GM12878 (cell line): ENCODE measurements around the gene RETREG2. TPM values are rescaled to one million over a fixed set of nuclear protein-coding genes. Genes with fewer than 3 reads are reported as not detected.

Experiments used
- ATAC-seq: fragments of 200-7000 bp; cut with Tn5 transposase; 3 replicates; pipeline ENCODE4 v1.9.1; 2020; ENCODE audit warnings: mild to moderate bottlenecking, moderate library complexity
- BruUV-seq: library from RNA; stranded (reverse); fragments of 400-500 nt; replicated peaks from 2 replicates; lab custom pipeline; 2021; lab: Mats Ljungman, UMichigan
- CTCF ChIA-PET: fragments of 300-600 bp; sonication (Branson Sonifier 250); formaldehyde crosslinking; extraction: SDS; loops from one replicate; lab custom pipeline; 2021; ENCODE audit warnings: inconsistent platforms; lab: Yijun Ruan, JAX
- POLR2A ChIA-PET: fragments of 350-600 bp; formaldehyde crosslinking; extraction: SDS; loops from one replicate; lab custom pipeline; 2021; ENCODE audit warnings: inconsistent platforms; lab: Charles Lee
- RAD21 ChIA-PET: fragments of 300-600 bp; sonication (Branson Sonifier 250); formaldehyde crosslinking; loops from one replicate; lab custom pipeline; 2023; ENCODE audit warnings: antibody characterized with exemption; ENCODE audit not compliant: unreplicated experiment; lab: Charles Lee
- SMC1A ChIA-PET: fragments of 300-600 bp; sonication (Branson Sonifier 250); formaldehyde crosslinking; loops from one replicate; lab custom pipeline; 2023; ENCODE audit not compliant: unreplicated experiment, uncharacterized antibody; lab: Charles Lee
- DNase-seq: peaks from one replicate; pipeline ENCODE4 v3.0.0-alpha.2; 2011; ENCODE audit warnings: low read depth, low spot score
- FAIRE-seq: peaks from 3 replicates; lab custom pipeline; 2011; peaks lifted over from hg19 to GRCh38; lab: Jason Lieb, UNC
- H2AFZ ChIP-seq: 2 replicates; pipeline ENCODE4 v1.6.0; 2011; ENCODE audit warnings: low read depth, low read length, control low read depth; ENCODE audit not compliant: control insufficient read depth
- H3K27ac ChIP-seq: 2 replicates; pipeline ENCODE4 v1.5.1; 2011; ENCODE audit warnings: control low read depth; ENCODE audit not compliant: control insufficient read depth, insufficient read depth
- H3K27me3 ChIP-seq, 2 experiments: replicated peaks in 1 of 2; 2 replicates each; pipeline versions ENCODE4 v1.6.0 to v1.6.1; 2011; ENCODE audit warnings: low read length in 1 of 2; ENCODE audit not compliant: control insufficient read depth in 2 of 2, insufficient read depth in 2 of 2
- H3K36me3 ChIP-seq, 2 experiments: 2 replicates each; pipeline ENCODE4 v1.5.1; 2011; ENCODE audit warnings: low read length in 1 of 2; ENCODE audit not compliant: control insufficient read depth in 2 of 2, insufficient read depth in 2 of 2
- H3K4me1 ChIP-seq: 2 replicates; pipeline ENCODE4 v1.6.1; 2011; ENCODE audit warnings: mild to moderate bottlenecking, low read length, moderate library complexity, mixed read lengths; ENCODE audit not compliant: control insufficient read depth, insufficient read depth
- H3K4me2 ChIP-seq: 2 replicates; pipeline ENCODE4 v1.6.0; 2011; ENCODE audit warnings: control low read depth; ENCODE audit not compliant: control insufficient read depth, insufficient read depth
- H3K4me3 ChIP-seq: fragments of 200-600 bp; sonication (generic); 2 replicates; pipeline ENCODE4 v1.5.1; 2016
- H3K79me2 ChIP-seq: 2 replicates; pipeline ENCODE4 v1.6.0; 2011; ENCODE audit warnings: low read length; ENCODE audit not compliant: control insufficient read depth, insufficient read depth
- H3K9ac ChIP-seq: 2 replicates; pipeline ENCODE4 v1.8.0; 2011; ENCODE audit warnings: low read length, control low read depth, mixed read lengths; ENCODE audit not compliant: control insufficient read depth, insufficient read depth
- H3K9me3 ChIP-seq: replicated peaks from 3 replicates; pipeline ENCODE4 v1.5.1; 2011; ENCODE audit warnings: mild to moderate bottlenecking, low read length; ENCODE audit not compliant: control insufficient read depth, insufficient read depth
- H4K20me1 ChIP-seq: 2 replicates; pipeline ENCODE4 v1.6.0; 2011; ENCODE audit not compliant: control insufficient read depth, insufficient read depth
- ATF3 ChIP-seq: IDR thresholded peaks from 2 replicates; pipeline ENCODE4 v1.6.1; 2011; ENCODE audit warnings: low read depth, mild to moderate bottlenecking, low read length, moderate library complexity, borderline replicate concordance; ENCODE audit errors: extremely low read depth
- HDGF ChIP-seq: fragments of 450-650 bp; IDR thresholded peaks from 2 replicates; pipeline ENCODE4 v1.6.1; 2016; ENCODE audit warnings: antibody characterized with exemption
- MEF2B ChIP-seq: fragments of 450-650 bp; IDR thresholded peaks from 2 replicates; pipeline ENCODE4 v1.6.1; 2018; ENCODE audit warnings: mild to moderate bottlenecking, moderate library complexity; ENCODE audit not compliant: partially characterized antibody, poor library complexity, severe bottlenecking
- NBN ChIP-seq: fragments of 450-650 bp; IDR thresholded peaks from 2 replicates; pipeline ENCODE4 v1.6.1; 2016
- POLR2A ChIP-seq: IDR thresholded peaks from 2 replicates; pipeline ENCODE4 v1.6.1; 2011; ENCODE audit warnings: low read depth, mild to moderate bottlenecking, low read length
- RBBP5 ChIP-seq: fragments of 200-600 bp; sonication (generic); conservative IDR thresholded peaks from 2 replicates; pipeline ENCODE4 v1.6.1; 2016
- SPI1 ChIP-seq: IDR thresholded peaks from 2 replicates; pipeline ENCODE4 v1.6.1; 2011; ENCODE audit warnings: low read depth, mild to moderate bottlenecking, low read length, moderate library complexity, borderline replicate concordance; ENCODE audit not compliant: insufficient read depth
- TAF1 ChIP-seq: IDR thresholded peaks from 2 replicates; pipeline ENCODE4 v1.6.1; 2011; ENCODE audit warnings: mild to moderate bottlenecking, low read depth, low read length, borderline replicate concordance
- ZZZ3 ChIP-seq: IDR thresholded peaks from 2 replicates; pipeline ENCODE4 v1.6.1; 2011; ENCODE audit warnings: low read depth; ENCODE audit not compliant: control insufficient read depth, insufficient read length
- WGBS: methylation state at CpG from one replicate; pipeline ENCODE4 v1.1.6; 2016; ENCODE audit warnings: low lambda C conversion rate; ENCODE audit not compliant: insufficient replicate concordance, insufficient coverage; ENCODE audit errors: missing lambda C conversion rate; 5-methylcytosine and 5-hydroxymethylcytosine counted together
- in situ Hi-C: fragments of 300-500 bp; cut with MboI; formaldehyde crosslinking; loops from 9 replicates; pipeline ENCODE4 v1.14.3; 2018; ENCODE audit warnings: mixed read lengths
- intact Hi-C: fragments of 100-400 bp; cut with micrococcal nuclease; formaldehyde crosslinking; loops from one replicate; pipeline ENCODE4 v1.14.2; 2022; ENCODE audit not compliant: unreplicated experiment
- polyA plus RNA-seq, 11 experiments: library from polyadenylated mRNA; depleted of rRNA in 4 of 11; unstranded in 6 of 11; stranded (reverse) in 5 of 11; fragments of >200 nt; fragmentation: Nextera tagmentation in 4 of 11; fragmentation: Illumina TruSeq in 1 of 11; extraction: Ambion mirVana in 4 of 11; extraction: Trizol in 1 of 11; gene quantifications; 1 replicate in 1 of 11; 2 replicates in 10 of 11; pipeline versions ENCODE4 v1.2.1 to v1.2.3, GENCODE V29; 2011 to 2016; ENCODE audit warnings: inconsistent platforms in 2 of 11, missing spikeins in 2 of 11, low read depth in 1 of 11
- total RNA-seq, 4 experiments: library from RNA; depleted of rRNA in 3 of 4; stranded (reverse); fragments of >200 nt in 3 of 4; fragmentation: Illumina TruSeq in 1 of 4; extraction: Trizol in 1 of 4; gene quantifications; 2 replicates each; pipeline versions ENCODE4 v1.2.1 to v1.2.3, GENCODE V29; 2013 to 2021

The RETREG2 gene
- total and polyA plus RNA-seq, 10 of the 15 experiments (the other 5 are each of a cell fraction or from before 2014, with no cell fraction given), result 10.1 to 72.0 (median 28.3) TPM

- no peak for FAIRE-seq
- POLR2A ChIA-PET, result no interaction called here
- TF ChIP-seq TAF1, result no peak
- TF ChIP-seq POLR2A, result no peak
- no peak for TF ChIP-seq SPI1
- no peak for TF ChIP-seq ATF3
- no peak for TF ChIP-seq HDGF
- no peak for TF ChIP-seq NBN
- TF ChIP-seq RBBP5, result no peak
- TF ChIP-seq MEF2B, result no peak
- TF ChIP-seq ZZZ3, result no peak
Measured at GRCh38 chr2:219128396-219128795, 49.7 kb upstream of the RETREG2 start.

More at GRCh38 chr2:219128396-219128795, 49.7 kb upstream of the RETREG2 start:
- Histone ChIP-seq H3K27me3 (no peaks in the 10 kb centered on the region), H3K27ac (no peak overlapping the region), H3K4me3 (no peak overlapping the region), H2AFZ (no peak overlapping the region), H3K36me3 (no peaks in the 10 kb centered on the region), H3K4me2 (no peak overlapping the region), H4K20me1 (no peaks in the 10 kb centered on the region), H3K9ac (no peak overlapping the region), H3K79me2 (no peaks in the 10 kb centered on the region), H3K4me1 (no peaks in the 10 kb centered on the region), H3K9me3 (no peaks in the 10 kb centered on the region)
- intact Hi-C loops (no loop called here), in situ Hi-C loops (no loop called here)
- 84% methylated on average over 7 of the region's 7 CpGs for WGBS
- RAD21 ChIA-PET, result interaction anchor here (1.2 kb wide), 1 partner anchor 26 kb away, joined by 3 read pairs; no protein-coding TSS in a partner anchor
- DNase-seq, result no peak
- ATAC-seq, result no peak
- BruUV-seq, result no TSS peak
- SMC1A ChIA-PET, result interaction anchor here (1.0 to 1.8 kb wide), 2 partner anchors 26 to 28 kb away, joined by 3 to 4 read pairs; no protein-coding TSS in a partner anchor
- CTCF ChIA-PET, result interaction anchor here (0.6 to 2.1 kb wide), 7 partner anchors 9 to 101 kb away, joined by 3 to 7 read pairs (median 4); no protein-coding TSS in a partner anchor
